K562 (cell line): ENCODE results near the gene CFDP1. TPM values are rescaled to one million over a fixed set of nuclear protein-coding genes. Genes with fewer than 3 reads are reported as not detected.

Source experiments
- ATAC-seq: fragments of 200-7000 bp; cut with Tn5 transposase; 3 replicates; pipeline ENCODE4 v1.9.1; 2020; ENCODE audit warnings: moderate library complexity
- BruUV-seq: library from RNA; stranded (reverse); fragments of 400-500 nt; replicated peaks from 2 replicates; lab custom pipeline; 2021; lab: Mats Ljungman, UMichigan
- CTCF ChIA-PET: fragments of 300-600 bp; formaldehyde crosslinking; extraction: SDS; loops from one replicate; lab custom pipeline; 2021; ENCODE audit warnings: low intra/inter-chr PET ratio; lab: Yijun Ruan, JAX
- POLR2A ChIA-PET: fragments of 300-600, 350-650 bp; sonication (Branson Sonifier 250); formaldehyde crosslinking; extraction: SDS; loops from one replicate; lab custom pipeline; 2021; ENCODE audit warnings: antibody characterized with exemption, inconsistent platforms; lab: Yijun Ruan, JAX
- DNase-seq, 4 experiments: peaks; one replicate each; pipeline versions ENCODE4 v3.0.0 to v3.0.0-alpha.2; 2011 to 2018; ENCODE audit warnings: low spot score in 3 of 4, mixed read lengths in 3 of 4; ENCODE audit errors: extremely low read depth in 1 of 4
- FAIRE-seq: peaks from 2 replicates; lab custom pipeline; 2011; peaks lifted over from hg19 to GRCh38; lab: Jason Lieb, UNC
- H2AFZ ChIP-seq: 2 replicates; pipeline ENCODE4 v1.6.0; 2011; ENCODE audit warnings: low read depth, low read length, control low read depth, inconsistent platforms
- H3K27ac ChIP-seq: fragments of 200-600 bp; 3 replicates; pipeline ENCODE4 v1.8.0; 2011; ENCODE audit warnings: low read depth, mild to moderate bottlenecking, control low read depth, inconsistent platforms, low read length, moderate library complexity, mixed read lengths; ENCODE audit errors: extremely low read depth
- H3K27me3 ChIP-seq, 2 experiments: fragments of 300-600 bp in 1 of 2; 2 replicates in 1 of 2; 3 replicates in 1 of 2; pipeline versions ENCODE4 v1.6.0 to v1.8.0; 2011; ENCODE audit warnings: inconsistent platforms in 2 of 2, low read length in 2 of 2, mild to moderate bottlenecking in 1 of 2, mixed read lengths in 1 of 2, moderate library complexity in 1 of 2; ENCODE audit not compliant: control insufficient read depth in 2 of 2, insufficient read depth in 2 of 2
- H3K36me3 ChIP-seq: fragments of 300-600 bp; 3 replicates; pipeline ENCODE4 v1.8.0; 2011; ENCODE audit warnings: mild to moderate bottlenecking, low read length, inconsistent platforms; ENCODE audit not compliant: control insufficient read depth, insufficient read depth
- H3K4me1 ChIP-seq, 2 experiments: fragments of 200-600 bp in 1 of 2; replicated peaks in 1 of 2; 2 replicates in 1 of 2; 3 replicates in 1 of 2; pipeline versions ENCODE4 v1.5.1 to v1.8.0; 2011; ENCODE audit warnings: inconsistent platforms in 2 of 2, low read length in 2 of 2, mild to moderate bottlenecking in 1 of 2, mixed read lengths in 1 of 2, moderate library complexity in 1 of 2; ENCODE audit not compliant: control insufficient read depth in 2 of 2, insufficient read depth in 2 of 2
- H3K4me2 ChIP-seq: 2 replicates; pipeline ENCODE4 v1.6.1; 2011; ENCODE audit warnings: low read length, control low read depth, inconsistent platforms, mixed read lengths; ENCODE audit not compliant: insufficient read depth
- H3K4me3 ChIP-seq: fragments of 200-600 bp; sonication (generic), shearing (Covaris generic); 2 replicates; pipeline ENCODE4 v1.5.1; 2016; ENCODE audit warnings: control low read depth, inconsistent platforms
- H3K79me2 ChIP-seq: fragments of 200-600 bp; 3 replicates; pipeline ENCODE4 v1.8.0; 2011; ENCODE audit warnings: low read length, inconsistent platforms; ENCODE audit not compliant: control insufficient read depth, insufficient read depth
- H3K9ac ChIP-seq, 2 experiments: 2 replicates each; pipeline versions ENCODE4 v1.6.0 to v1.6.1; 2011; ENCODE audit warnings: low read depth in 2 of 2, low read length in 2 of 2, control low read depth in 1 of 2, inconsistent platforms in 1 of 2, mild to moderate bottlenecking in 1 of 2, mixed read lengths in 1 of 2; ENCODE audit not compliant: insufficient read depth in 1 of 2
- H3K9me1 ChIP-seq: one replicate; pipeline ENCODE4 v1.6.0; 2011; ENCODE audit warnings: inconsistent platforms, mild to moderate bottlenecking, low read length, moderate library complexity; ENCODE audit not compliant: control insufficient read depth, insufficient read depth
- H3K9me3 ChIP-seq: replicated peaks from 2 replicates; pipeline ENCODE4 v1.5.1; 2011; ENCODE audit warnings: low read depth, low read length, inconsistent platforms; ENCODE audit not compliant: control insufficient read depth, insufficient read depth
- H4K20me1 ChIP-seq: replicated peaks from 2 replicates; pipeline ENCODE4 v1.6.1; 2011; ENCODE audit warnings: low read length, inconsistent platforms, mixed read lengths; ENCODE audit not compliant: control insufficient read depth, insufficient read depth
- CBFA2T2 ChIP-seq: fragments of 450-650 bp; conservative IDR thresholded peaks from 2 replicates; pipeline ENCODE4 v1.6.1; 2017; ENCODE audit warnings: mild to moderate bottlenecking
- FOSL1 ChIP-seq: fragments of 200-800 bp; sonication (Bioruptor generic); conservative IDR thresholded peaks from 2 replicates; pipeline ENCODE4 v1.6.1; 2016; ENCODE audit warnings: missing genetic modification characterization, missing compliant biosample characterization
- JUNB ChIP-seq: fragments of 450-650 bp; formaldehyde crosslinking; conservative IDR thresholded peaks from 2 replicates; pipeline ENCODE4 v1.4.0; 2020; ENCODE audit warnings: mild to moderate bottlenecking
- JUND ChIP-seq, 2 experiments: IDR thresholded peaks; 2 replicates in 1 of 2; 3 replicates in 1 of 2; pipeline ENCODE4 v1.6.1; 2011; ENCODE audit warnings: borderline replicate concordance in 2 of 2, low read depth in 2 of 2, low read length in 2 of 2, improper control_type of control experiment in 1 of 2, missing biosample characterization in 1 of 2, missing genetic modification characterization in 1 of 2, missing genetic modification reagents in 1 of 2
- NEUROD1 ChIP-seq: fragments of 150-350 bp; IDR thresholded peaks from 2 replicates; pipeline ENCODE4 v1.6.1; 2014; ENCODE audit warnings: borderline replicate concordance, low read length, low read depth; ENCODE audit not compliant: partially characterized antibody
- RBM17 ChIP-seq: fragments of 200-400 bp; formaldehyde crosslinking; IDR thresholded peaks from 2 replicates; pipeline ENCODE4 v1.6.1; 2017; ENCODE audit warnings: low read depth, mild to moderate bottlenecking, low read length, borderline replicate concordance
- ZFP1 ChIP-seq: fragments of 450-650 bp; formaldehyde crosslinking; IDR thresholded peaks from 2 replicates; pipeline ENCODE4 v1.4.0; 2020; ENCODE audit warnings: mild to moderate bottlenecking, mixed read lengths
- WGBS: fragments of 100-300 bp; shearing (Covaris generic); methylation state at CpG from one replicate; pipeline ENCODE4 v1.1.6; 2016; ENCODE audit warnings: low coverage, mixed read lengths; ENCODE audit not compliant: insufficient coverage; ENCODE audit errors: missing lambda C conversion rate; 5-methylcytosine and 5-hydroxymethylcytosine counted together
- in situ Hi-C: fragments of 300-500 bp; cut with MboI; formaldehyde crosslinking; loops from 4 replicates; pipeline ENCODE4 v1.15.0; 2018; ENCODE audit warnings: inconsistent platforms, mixed read lengths
- intact Hi-C: fragments of 100-400 bp; cut with micrococcal nuclease; formaldehyde crosslinking; loops from 2 replicates; pipeline ENCODE4 v1.14.2; 2022
- polyA plus RNA-seq, 8 experiments: library from polyadenylated mRNA; depleted of rRNA in 4 of 8; stranded (reverse) in 5 of 8; unstranded in 3 of 8; fragments of >200 nt; fragmentation: Nextera tagmentation in 2 of 8; fragmentation: Illumina TruSeq in 1 of 8; extraction: Ambion mirVana in 2 of 8; extraction: Trizol in 1 of 8; gene quantifications; 2 replicates each; pipeline versions ENCODE4 v1.2.1 to v1.2.3, GENCODE V29; 2011 to 2014; ENCODE audit warnings: inconsistent platforms in 1 of 8, missing spikeins in 1 of 8
- total RNA-seq, 7 experiments: library from RNA; depleted of rRNA in 6 of 7; stranded (reverse); fragments of >200 nt in 6 of 7; fragmentation: Illumina TruSeq in 2 of 7; extraction: Trizol in 2 of 7; gene quantifications; 2 replicates each; pipeline versions ENCODE4 v1.2.1 to v1.2.3, GENCODE V29; 2011 to 2021; ENCODE audit warnings: low replicate concordance in 1 of 7
- TF ChIP-seq, protein P1 (sequence below): sonication (generic); formaldehyde crosslinking; IDR thresholded peaks from 2 replicates; pipeline ENCODE4 v1.9.0; 2022; ENCODE audit warnings: mild to moderate bottlenecking, missing genetic modification reagents

The CFDP1 gene
- total and polyA plus RNA-seq, 9 of the 15 experiments (the other 6 are each of a cell fraction or from before 2014, with no cell fraction given) = 31.5 to 78.4 (median 61.7) TPM

DNA sequence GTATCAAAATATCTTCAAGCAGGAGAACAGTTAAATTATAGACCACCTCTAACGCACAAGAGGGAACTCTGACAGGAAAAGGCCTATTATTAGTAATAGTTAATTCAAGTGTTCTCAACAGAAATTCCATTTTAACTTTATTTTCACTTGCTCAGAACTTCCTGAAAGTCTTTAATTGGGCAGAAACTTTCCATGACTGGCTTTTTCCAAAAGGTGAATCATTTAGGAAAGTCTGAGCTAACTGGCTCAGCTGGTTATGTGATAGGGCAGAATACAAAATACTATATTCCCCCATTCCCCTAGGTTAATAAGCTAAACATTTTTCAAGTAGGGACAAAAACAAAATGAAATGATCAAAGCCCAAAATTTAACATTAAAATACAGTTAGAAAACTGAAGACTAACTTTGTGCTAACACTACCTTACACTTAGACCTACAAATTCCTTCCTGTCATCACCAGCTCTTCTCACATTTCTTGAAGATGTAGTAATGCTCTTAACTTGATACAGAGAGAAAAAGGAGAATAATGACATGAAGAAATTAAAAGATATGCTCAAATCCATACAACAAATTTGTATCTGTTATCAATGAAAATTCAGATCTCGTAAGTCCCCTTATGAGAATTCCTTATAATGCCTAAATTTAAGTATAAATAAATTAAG lies 31.0 kb downstream of the CFDP1 start:
- Histone ChIP-seq H3K9ac (no peak overlapping the region), H3K4me3 (no peak overlapping the region), H3K27me3 (no peaks in the 10 kb centered on the region), H4K20me1 (no peaks in the 10 kb centered on the region), H2AFZ (no peak overlapping the region), H3K9me1 (no peaks in the 10 kb centered on the region), H3K4me2 (no peak overlapping the region), H3K36me3 (peaks cover 20% of the 10 kb centered on the region; the same call in 1 of the 3 replicates)
- CTCF ChIA-PET = interaction anchor here (1.0 to 2.0 kb wide), 3 partner anchors 17 to 203 kb away, joined by 3 to 10 read pairs (median 4); no protein-coding TSS in a partner anchor
- intact Hi-C loops = loop anchor here (5.0 kb wide), 1 partner anchor 170 kb away; no protein-coding TSS in a partner anchor
- WGBS = 63% methylated on average over 2 of the region's 2 CpGs
- FAIRE-seq (no peak), ATAC-seq (no peak)
- in situ Hi-C loops = no loop called here
- TF ChIP-seq, protein P1, sequence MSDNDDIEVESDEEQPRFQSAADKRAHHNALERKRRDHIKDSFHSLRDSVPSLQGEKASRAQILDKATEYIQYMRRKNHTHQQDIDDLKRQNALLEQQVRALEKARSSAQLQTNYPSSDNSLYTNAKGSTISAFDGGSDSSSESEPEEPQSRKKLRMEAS (CRISPR knock-in tag) = no peak
- peak; percentile 70 for TF ChIP-seq FOSL1
- no peak for TF ChIP-seq RBM17
- no peak for TF ChIP-seq JUND (IDR thresholded peaks at IDR 0.05; ENCODE audit: borderline replicate concordance, low read depth, low read length)
- peak; percentile 18; the same call in 1 of the 3 replicates for TF ChIP-seq JUND (tag; IDR thresholded peaks at IDR 0.05; ENCODE audit: borderline replicate concordance, low read depth, low read length)
- TF ChIP-seq JUNB (CRISPR knock-in tag) = no peak
- no peak for TF ChIP-seq NEUROD1
- TF ChIP-seq ZFP1 = 0 out of 2 replicates have a peak, but pooled peaks have one; percentile 8
- TF ChIP-seq CBFA2T2 = no peak
- TF ChIP-seq, all 486 proteins: peak for 3
- no TSS peak for BruUV-seq
- POLR2A ChIA-PET = no interaction called here
- no peak for DNase-seq
- Histone ChIP-seq H3K9me3 (no peaks in the 10 kb centered on the region), H3K4me1 (no peaks in the 10 kb centered on the region; a peak in 1 of 5 replicates), H3K27ac (no peak overlapping the region), H3K79me2 (no peaks in the 10 kb centered on the region)
